Measurements from ENCODE around the gene TIGD3.
"Not testable (repeated sequence)": the region's sequence is repeated elsewhere in the genome, so short reads cannot be mapped to it uniquely, and the experiment has no call there.

TIGD3 gene

GRCh38 chr11:65325435-65325834 lies 29.1 kb upstream of the TIGD3 start:
- no peak for DNase-seq

DNA sequence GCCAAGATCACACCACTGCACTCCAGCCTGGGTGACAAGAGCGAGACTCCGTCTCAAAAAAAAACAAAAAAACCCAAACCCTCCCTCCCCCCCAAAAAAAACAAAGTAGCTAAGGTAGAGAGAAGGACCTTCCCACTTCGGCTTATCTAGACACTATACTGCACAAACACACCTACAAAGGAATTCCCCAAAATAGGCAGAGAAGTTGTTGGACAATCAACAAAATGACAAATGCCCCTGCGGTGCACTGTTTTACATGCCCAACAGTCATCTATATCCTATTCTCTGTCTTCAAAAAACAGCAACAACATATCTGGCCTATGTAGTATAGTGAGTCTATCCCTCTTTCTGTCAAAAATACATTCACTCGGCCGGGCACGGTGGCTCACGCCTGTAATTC lies 27.5 kb upstream of the TIGD3 start:
- DNase-seq, result no peak

- DNase-seq, result no peak
These were observed 25.1 kb upstream of the TIGD3 start for GRCh38 chr11:65329478-65329877.

GRCh38 chr11:65329944-65330403 lies 24.6 kb upstream of the TIGD3 start:
- DNase-seq, result peak; percentile 90

GRCh38 chr11:65330544-65330943 lies 24.0 kb upstream of the TIGD3 start:
- DNase-seq, result no peak

GRCh38 chr11:65332591-65332990 lies 22.0 kb upstream of the TIGD3 start:
- DNase-seq, result not testable (repeated sequence)

GRCh38 chr11:65334696-65335295 lies 19.8 kb upstream of the TIGD3 start:
- DNase-seq, result no peak

DNA sequence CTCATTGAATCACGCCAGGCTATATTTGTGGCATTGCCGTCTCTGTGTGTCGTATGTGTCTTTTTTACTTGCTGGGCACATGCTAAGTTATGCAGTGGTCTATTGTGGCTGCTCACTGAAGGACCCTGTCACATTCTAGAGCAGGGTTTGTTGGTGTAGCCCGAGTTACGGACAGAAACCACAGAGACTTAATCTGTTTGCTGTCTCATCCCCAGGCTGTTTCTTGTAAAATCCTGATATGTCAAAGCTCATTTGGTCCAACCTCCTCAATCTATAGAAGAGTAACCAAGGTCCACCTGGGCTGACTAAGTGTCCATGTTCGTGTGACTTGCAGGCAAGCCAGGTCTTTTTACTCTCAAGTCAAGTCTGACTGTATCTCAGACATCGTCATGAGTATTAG lies 15.9 kb upstream of the TIGD3 start:
- DNase-seq, result no peak

DNA sequence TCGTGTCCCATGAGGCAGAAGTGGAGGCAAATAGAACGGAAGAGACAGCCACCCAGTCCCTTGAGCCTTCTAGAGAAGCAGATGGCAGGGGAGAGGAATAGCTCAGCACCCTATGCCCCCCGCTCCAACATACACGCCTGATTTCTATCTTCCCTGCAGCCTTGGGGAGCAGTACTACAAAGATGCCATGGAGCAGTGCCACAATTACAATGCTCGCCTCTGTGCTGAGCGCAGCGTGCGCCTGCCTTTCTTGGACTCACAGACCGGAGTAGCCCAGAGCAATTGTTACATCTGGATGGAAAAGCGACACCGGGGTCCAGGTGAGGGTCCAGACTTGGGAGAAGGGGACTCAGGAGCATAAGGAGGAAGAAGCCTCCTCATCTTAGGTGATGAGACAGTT lies 14.3 kb upstream of the TIGD3 start:
- no peak for DNase-seq

GRCh38 chr11:65341856-65342255 lies 12.7 kb upstream of the TIGD3 start:
- DNase-seq, result no peak

DNA sequence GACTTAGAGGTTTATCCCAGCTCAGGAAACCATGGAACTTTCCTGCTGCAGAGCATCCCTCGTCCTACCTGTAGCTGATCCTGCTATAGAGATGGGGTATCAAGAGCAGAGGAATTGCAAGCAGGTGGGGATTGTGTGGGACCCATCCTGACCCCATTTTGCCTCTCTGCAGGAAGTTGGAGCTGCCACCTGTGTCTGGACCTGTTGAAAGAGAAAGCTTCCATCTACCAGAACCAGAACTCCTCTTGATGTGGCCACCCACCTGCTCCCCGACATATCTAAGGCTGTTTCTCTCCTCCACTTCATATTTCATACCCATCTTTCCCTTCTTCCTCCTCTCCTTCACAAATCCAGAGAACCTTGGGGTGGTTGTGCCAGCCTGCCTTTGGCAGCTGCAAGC lies 3.0 kb upstream of the TIGD3 start:
- DNase-seq, result no peak

DNA sequence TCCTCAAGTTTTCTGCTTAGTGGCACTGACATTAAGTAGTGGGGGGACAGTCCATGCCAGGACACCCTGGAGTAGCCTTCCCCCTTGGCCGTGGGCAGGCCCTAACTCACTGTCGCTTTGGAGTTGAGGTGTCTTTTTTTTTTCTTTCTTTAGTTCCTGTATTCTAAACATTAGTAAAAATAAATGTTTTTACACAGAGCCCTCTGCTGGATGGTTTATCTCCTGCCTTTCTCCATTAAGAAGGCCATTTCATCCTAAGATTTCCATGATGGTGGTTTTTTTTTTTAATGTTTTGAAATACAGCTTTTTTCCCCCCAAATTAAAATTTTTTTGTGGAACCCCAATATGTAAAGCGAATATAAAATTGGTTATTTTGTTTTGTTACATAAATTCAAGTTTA lies 1.8 kb upstream of the TIGD3 start:
- peak; percentile 20 for DNase-seq

GRCh38 chr11:65353376-65353775 lies 1.2 kb upstream of the TIGD3 start:
- DNase-seq, result no peak

- DNase-seq, result no peak
These were observed 669 bp upstream of the TIGD3 start for GRCh38 chr11:65353900-65354264.

DNA sequence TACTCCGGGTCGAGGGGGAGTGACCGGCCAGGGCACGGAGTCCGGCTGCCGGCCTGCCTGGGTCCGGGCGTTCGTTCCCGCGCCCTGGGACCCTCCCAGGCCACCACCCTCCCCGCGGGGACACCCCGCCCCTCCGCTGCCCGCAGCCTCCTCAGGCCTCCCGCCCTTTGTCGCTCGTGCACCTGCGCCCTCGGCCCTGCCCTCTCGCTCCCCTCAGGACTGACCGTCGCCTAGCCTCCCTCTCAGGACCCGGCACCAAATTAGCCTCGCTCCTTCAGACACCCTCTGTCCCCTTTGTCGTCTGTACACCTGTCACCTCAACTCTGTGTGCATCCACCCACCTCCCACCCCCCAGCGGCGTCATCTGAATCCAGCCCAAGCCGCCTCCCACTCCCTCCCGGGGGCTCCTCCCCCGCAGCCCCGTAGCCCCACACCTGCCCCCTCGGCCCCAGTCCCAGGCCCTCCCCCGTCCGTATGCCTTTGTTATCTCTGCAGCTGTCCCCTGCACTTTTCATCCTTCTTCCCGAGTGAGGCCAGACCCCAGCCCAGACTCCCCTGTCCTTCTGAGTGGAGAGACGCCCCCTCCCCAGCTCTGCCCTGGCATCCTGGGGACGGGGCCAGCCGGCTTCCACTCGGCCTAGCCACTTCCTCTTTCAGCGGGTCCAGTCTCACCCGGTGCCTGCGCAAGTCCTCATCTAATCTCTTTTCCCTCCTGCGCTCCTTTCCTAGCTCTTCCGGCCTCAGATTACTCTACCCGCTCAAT lies 643 bp downstream of the TIGD3 start:
- no peak for DNase-seq

DNA sequence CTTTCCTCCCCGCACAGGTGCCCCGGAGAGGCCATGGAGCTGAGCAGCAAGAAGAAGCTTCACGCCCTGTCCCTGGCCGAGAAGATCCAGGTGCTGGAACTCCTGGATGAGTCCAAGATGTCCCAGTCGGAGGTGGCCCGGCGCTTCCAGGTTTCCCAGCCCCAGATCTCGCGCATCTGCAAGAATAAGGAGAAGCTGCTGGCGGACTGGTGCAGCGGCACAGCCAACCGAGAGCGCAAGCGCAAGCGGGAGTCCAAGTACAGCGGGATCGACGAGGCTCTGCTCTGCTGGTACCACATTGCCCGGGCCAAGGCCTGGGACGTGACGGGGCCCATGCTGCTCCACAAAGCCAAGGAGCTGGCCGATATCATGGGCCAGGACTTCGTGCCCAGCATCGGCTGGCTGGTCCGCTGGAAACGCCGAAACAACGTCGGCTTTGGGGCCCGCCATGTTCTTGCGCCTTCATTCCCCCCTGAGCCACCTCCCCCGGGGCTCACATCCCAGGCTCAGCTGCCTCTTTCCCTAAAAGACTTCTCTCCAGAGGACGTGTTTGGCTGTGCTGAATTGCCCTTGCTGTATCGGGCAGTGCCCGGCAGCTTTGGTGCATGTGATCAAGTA lies 1.3 kb downstream of the TIGD3 start:
- peak; percentile 20 for DNase-seq

GRCh38 chr11:65356394-65356972 lies 1.9 kb downstream of the TIGD3 start:
- no peak for DNase-seq

DNA sequence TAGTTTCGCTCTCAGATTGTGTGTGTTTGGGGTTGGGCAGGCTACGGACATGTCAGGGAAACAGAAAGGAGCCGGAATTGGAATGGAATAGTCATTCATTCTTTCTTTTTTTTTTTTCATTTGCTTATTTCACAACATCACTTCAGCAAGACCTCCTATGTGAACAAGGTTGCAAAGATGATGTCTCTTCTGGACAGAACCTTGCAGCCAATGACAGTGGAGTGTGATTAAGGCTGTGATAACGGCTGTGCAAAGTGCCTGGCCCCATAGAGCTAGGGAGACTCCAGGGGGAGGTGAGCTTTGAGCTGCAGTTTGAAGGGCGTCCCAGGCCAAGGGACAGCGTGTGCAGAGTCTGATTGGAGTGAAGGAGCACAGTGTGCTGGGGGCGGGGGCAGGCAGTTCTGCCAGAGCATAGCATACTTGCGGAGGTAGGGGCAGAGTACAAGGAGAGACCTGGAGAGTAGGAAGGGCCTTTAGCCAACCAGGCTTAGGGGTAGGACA lies 3.4 kb downstream of the TIGD3 start:
- DNase-seq, result no peak

- DNase-seq, result no peak
These were observed 7.9 kb downstream of the TIGD3 start for GRCh38 chr11:65362320-65362931.

GRCh38 chr11:65362966-65363365 lies 8.4 kb downstream of the TIGD3 start:
- DNase-seq, result no peak

DNA sequence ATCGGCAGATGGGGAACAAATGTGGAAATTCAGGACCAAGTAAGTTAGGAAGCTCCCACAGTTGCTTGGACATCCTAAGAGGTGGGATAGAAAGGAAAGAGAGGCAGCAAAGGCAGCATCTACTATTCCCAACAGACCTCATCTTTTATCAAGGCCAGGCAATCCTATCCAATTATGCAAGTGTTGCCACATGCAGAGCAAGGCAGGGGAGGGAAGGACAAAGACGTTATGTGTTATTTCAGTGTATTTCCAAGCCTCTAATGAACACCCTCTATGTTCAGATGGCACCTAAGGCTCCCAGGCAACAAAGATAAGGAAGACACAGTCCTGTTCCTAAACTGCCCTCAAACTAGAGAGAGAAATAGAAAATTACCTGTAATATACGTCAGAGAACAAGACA lies 9.2 kb downstream of the TIGD3 start:
- DNase-seq, result no peak

GRCh38 chr11:65366340-65366773 lies 11.8 kb downstream of the TIGD3 start:
- DNase-seq, result peak; percentile 84

GRCh38 chr11:65370659-65371049 lies 16.1 kb downstream of the TIGD3 start:
- no peak for DNase-seq

Data from fibroblast of skin of scalp (primary cell).